DOHH2 (cell line): ENCODE measurements around the gene TADA2B.
A peak's percentile ranks its signal among the peaks of the same experiment; 100 is the strongest.

ENCODE experiments used
- H3F3A ChIP-seq: fragments of 200-600 bp; sonication (generic), shearing (Covaris generic); 2 replicates; pipeline ENCODE4 v1.6.0; 2016; ENCODE audit warnings: antibody characterized with exemption, mild to moderate bottlenecking; ENCODE audit not compliant: control insufficient read depth, insufficient read depth
- H3K27ac ChIP-seq: fragments of 200-600 bp; sonication (generic); 2 replicates; pipeline ENCODE4 v1.5.1; 2014; ENCODE audit warnings: low read depth, mild to moderate bottlenecking, low read length, moderate library complexity
- H3K27me3 ChIP-seq: fragments of 200-600 bp; sonication (generic); 2 replicates; pipeline ENCODE4 v1.6.1; 2014; ENCODE audit warnings: mild to moderate bottlenecking, low read length, mixed read lengths; ENCODE audit not compliant: control insufficient read depth
- H3K36me3 ChIP-seq: fragments of 200-600 bp; sonication (generic); 2 replicates; pipeline ENCODE4 v1.6.1; 2014; ENCODE audit warnings: mild to moderate bottlenecking, low read length, moderate library complexity, mixed read lengths; ENCODE audit not compliant: control insufficient read depth
- H3K4me1 ChIP-seq: fragments of 200-600 bp; sonication (generic); 2 replicates; pipeline ENCODE4 v1.6.1; 2014; ENCODE audit warnings: mild to moderate bottlenecking, low read length, mixed read lengths; ENCODE audit not compliant: control insufficient read depth
- H3K4me2 ChIP-seq: fragments of 200-600 bp; sonication (generic); 2 replicates; pipeline ENCODE4 v1.6.0; 2014; ENCODE audit warnings: mild to moderate bottlenecking, low read length, moderate library complexity
- H3K4me3 ChIP-seq: fragments of 200-600 bp; sonication (generic); 2 replicates; pipeline ENCODE4 v1.5.1; 2014; ENCODE audit warnings: mild to moderate bottlenecking, low read length, mixed read lengths
- H3K79me2 ChIP-seq: fragments of 200-600 bp; sonication (generic); 2 replicates; pipeline ENCODE4 v1.6.1; 2014; ENCODE audit warnings: mild to moderate bottlenecking, low read length, mixed read lengths; ENCODE audit not compliant: control insufficient read depth
- H3K9me2 ChIP-seq: fragments of 200-600 bp; sonication (generic); replicated peaks from 2 replicates; pipeline ENCODE4 v1.6.1; 2014; ENCODE audit warnings: mild to moderate bottlenecking, low read length, mixed read lengths; ENCODE audit not compliant: control insufficient read depth
- H3K9me3 ChIP-seq: fragments of 200-600 bp; sonication (generic); 2 replicates; pipeline ENCODE4 v1.6.1; 2014; ENCODE audit warnings: antibody characterized with exemption, low read length, mixed read lengths; ENCODE audit not compliant: control insufficient read depth, insufficient read depth
- H4K20me1 ChIP-seq: fragments of 200-600 bp; sonication (generic); 2 replicates; pipeline ENCODE4 v1.6.0; 2014; ENCODE audit warnings: low read depth, mild to moderate bottlenecking, antibody characterized with exemption, low read length, moderate library complexity; ENCODE audit not compliant: control insufficient read depth, insufficient read depth
- CTCF ChIP-seq: fragments of 200-600 bp; sonication (generic); IDR thresholded peaks from one replicate; pipeline ENCODE4 v1.5.1; 2014; ENCODE audit warnings: antibody characterized with exemption, mild to moderate bottlenecking, low read depth, low read length; ENCODE audit not compliant: poor library complexity, severe bottlenecking
- EZH2phosphoT487 ChIP-seq: fragments of 200-600 bp; sonication (generic); IDR thresholded peaks from 2 replicates; pipeline ENCODE4 v1.6.1; 2017; ENCODE audit warnings: borderline replicate concordance, mild to moderate bottlenecking, antibody characterized with exemption, low read length, moderate library complexity, mixed read lengths

TADA2B gene

GRCh38 chr4:7007944-7008343 lies 35.2 kb upstream of the TADA2B start:
- H3K36me3 ChIP-seq: peaks cover 77% of the 10 kb centered on the region

GRCh38 chr4:7009564-7009963 lies 33.6 kb upstream of the TADA2B start:
- Histone ChIP-seq H3K4me3 (no peak overlapping the region), H3K27ac (no peak overlapping the region), H4K20me1 (0 out of 2 replicates have a peak, but pooled peaks cover 8% of the 10 kb centered on the region), H3K9me2 (no peaks in the 10 kb centered on the region), H3K4me1 (peaks cover 23% of the 10 kb centered on the region), H3K4me2 (no peak overlapping the region), H3K9me3 (no peaks in the 10 kb centered on the region), H3F3A (peaks cover 6% of the 10 kb centered on the region; the same call in 1 of the 2 replicates), H3K36me3 (peaks cover 80% of the 10 kb centered on the region), H3K27me3 (no peaks in the 10 kb centered on the region), H3K79me2 (0 out of 2 replicates have a peak, but pooled peaks cover 4% of the 10 kb centered on the region)
- TF ChIP-seq CTCF: no peak
- no peak for TF ChIP-seq EZH2phosphoT487

More at GRCh38 chr4:7007944-7008343, 35.2 kb upstream of the TADA2B start:
- peaks cover 6% of the 10 kb centered on the region; the same call in 1 of the 2 replicates for H3F3A ChIP-seq
- H3K4me1 ChIP-seq: peaks cover 6% of the 10 kb centered on the region
- TF ChIP-seq CTCF (no peak), EZH2phosphoT487 (no peak)
- H3K4me3 ChIP-seq: no peak overlapping the region
- no peaks in the 10 kb centered on the region for H3K9me3 ChIP-seq
- H3K27ac ChIP-seq: no peak overlapping the region
- H3K9me2 ChIP-seq: no peaks in the 10 kb centered on the region
- H3K4me2 ChIP-seq: no peak overlapping the region
- H3K79me2 ChIP-seq: no peaks in the 10 kb centered on the region
- H3K27me3 ChIP-seq: no peaks in the 10 kb centered on the region
- 0 out of 2 replicates have a peak, but pooled peaks cover 8% of the 10 kb centered on the region for H4K20me1 ChIP-seq

- Histone ChIP-seq H3K27ac (no peak overlapping the region), H4K20me1 (0 out of 2 replicates have a peak, but pooled peaks cover 8% of the 10 kb centered on the region), H3K36me3 (peaks cover 90% of the 10 kb centered on the region), H3K9me2 (no peaks in the 10 kb centered on the region), H3K79me2 (0 out of 2 replicates have a peak, but pooled peaks cover 4% of the 10 kb centered on the region), H3K4me1 (peaks cover 23% of the 10 kb centered on the region), H3K27me3 (no peaks in the 10 kb centered on the region), H3K4me2 (peak overlapping the region; percentile 53), H3K4me3 (peak overlapping the region; percentile 28; the same call in 1 of the 2 replicates), H3F3A (peaks cover 6% of the 10 kb centered on the region; the same call in 1 of the 2 replicates), H3K9me3 (no peaks in the 10 kb centered on the region)
- TF ChIP-seq CTCF: no peak
- no peak for TF ChIP-seq EZH2phosphoT487
These were observed 30.0 kb upstream of the TADA2B start for GRCh38 chr4:7013175-7013574.
